Putamen (tissue), 1 donor: ENCODE data around the gene RAB8A.
"Not testable (repeated sequence)": the region's sequence is repeated elsewhere in the genome, so short reads cannot be mapped to it uniquely, and the experiment has no call there.

Source experiments
- DNase-seq: peaks from one replicate; pipeline ENCODE4 v3.0.0-alpha.2; 2016; ENCODE audit warnings: low spot score

Gene RAB8A

DNA sequence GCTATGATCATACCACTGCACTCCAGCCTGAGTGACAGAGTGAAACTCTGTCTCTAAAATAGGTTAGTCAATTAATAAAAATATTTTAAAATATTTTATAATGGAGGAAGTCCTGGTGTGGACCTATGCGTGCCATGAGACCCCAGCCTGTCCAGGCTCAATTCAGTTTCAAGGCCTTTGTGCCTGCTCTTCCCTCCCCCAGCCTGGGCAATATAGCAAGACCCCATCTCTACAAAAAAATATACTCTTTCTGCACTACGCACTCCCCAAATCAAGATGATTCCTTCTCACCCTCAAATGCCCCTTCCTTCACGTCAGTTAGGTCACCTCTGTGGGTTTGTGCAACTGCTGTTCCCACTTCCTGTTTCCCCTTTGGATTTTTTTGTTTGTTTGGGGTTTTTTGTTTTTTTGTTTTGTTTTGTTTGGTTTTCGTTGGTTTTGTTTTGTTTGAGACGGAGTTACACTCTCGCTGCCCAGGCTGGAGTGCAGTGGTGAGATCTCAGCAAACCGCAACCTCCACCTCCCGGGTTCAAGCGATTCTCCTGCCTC lies 30.4 kb downstream of the RAB8A start:
- no peak for DNase-seq

DNA sequence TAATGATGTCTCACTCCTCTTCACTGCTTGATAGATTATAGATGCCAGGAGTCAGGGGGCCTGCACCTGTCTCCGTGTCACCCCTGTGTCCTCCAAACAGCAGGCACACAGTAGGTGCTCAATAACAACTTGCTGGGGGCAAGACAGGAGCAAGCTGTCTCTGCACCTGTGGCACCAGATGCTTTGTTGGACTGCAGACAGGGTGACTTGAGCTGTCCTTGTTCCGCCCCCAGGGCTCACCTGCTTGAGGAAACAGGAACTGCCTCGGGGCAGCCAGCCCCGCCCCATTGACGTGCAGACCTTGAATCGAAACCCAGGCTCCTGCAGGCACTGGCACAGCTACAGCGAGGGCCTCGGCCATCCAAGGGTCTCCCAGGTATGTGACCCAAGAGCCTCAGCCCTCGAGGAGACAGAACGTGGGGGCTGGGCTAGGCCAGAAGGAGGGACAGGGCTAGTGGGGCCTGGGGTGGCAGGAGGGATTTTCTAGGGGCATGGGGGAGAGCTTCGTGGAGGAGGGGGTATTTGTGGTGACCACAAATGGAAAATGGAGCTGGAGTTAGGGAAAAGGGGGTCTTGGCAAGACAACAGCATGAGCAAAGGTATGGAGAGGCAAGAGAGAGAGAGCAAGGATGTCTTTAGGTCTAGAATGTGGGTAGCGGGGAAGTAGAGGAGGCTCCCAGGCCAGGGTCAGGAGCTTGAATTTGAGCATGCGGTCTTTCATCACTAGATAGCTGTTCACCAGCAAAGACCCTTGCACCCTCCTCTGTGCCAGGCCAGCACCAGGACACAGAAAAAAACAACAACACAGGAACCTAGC lies 31.9 kb downstream of the RAB8A start, which contains the start of gene HSH2D:
HSH2D (plus strand) TSS at position 287 of the 817 bp plus-strand sequence. CDS start 5,066 bp downstream, outside the sequence.
- no peak for DNase-seq

DNA sequence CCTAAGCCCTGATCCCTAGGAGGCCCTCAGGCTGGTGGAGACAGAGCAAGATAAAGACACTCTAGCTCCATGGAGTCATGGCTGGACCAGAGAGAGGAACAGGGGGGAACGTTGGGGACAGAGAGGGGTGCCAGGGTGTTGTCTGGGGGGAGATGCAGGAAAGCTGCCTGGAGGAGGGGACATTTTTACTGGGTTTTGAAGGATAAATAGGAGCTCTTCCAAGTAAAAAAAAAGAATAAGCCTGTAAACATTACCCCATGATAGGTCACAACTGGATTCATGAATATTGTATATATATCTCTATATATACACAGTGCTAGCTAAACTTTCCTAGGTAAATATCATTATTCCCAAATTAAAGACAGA lies 32.5 kb downstream of the RAB8A start:
- no peak for DNase-seq

DNA sequence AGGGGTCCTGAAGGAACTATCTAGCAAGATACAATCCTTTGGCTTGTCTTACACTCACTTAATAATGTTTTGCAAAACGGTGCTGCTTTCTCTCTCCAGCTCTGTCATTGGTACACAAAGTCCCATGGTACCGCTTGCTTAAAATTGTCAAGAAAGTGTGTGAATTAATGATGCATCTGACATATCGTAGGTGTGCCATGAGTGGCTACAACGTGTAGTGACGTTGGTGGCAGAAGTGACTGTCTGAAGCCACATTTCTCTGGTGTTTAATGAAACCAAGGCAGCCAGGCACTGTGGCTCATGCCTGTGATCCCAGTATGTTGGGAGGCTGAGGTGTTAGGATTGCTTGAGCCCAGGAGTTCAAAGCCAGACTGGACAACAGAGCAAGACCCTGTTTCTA lies 34.4 kb downstream of the RAB8A start:
- no peak for DNase-seq

DNA sequence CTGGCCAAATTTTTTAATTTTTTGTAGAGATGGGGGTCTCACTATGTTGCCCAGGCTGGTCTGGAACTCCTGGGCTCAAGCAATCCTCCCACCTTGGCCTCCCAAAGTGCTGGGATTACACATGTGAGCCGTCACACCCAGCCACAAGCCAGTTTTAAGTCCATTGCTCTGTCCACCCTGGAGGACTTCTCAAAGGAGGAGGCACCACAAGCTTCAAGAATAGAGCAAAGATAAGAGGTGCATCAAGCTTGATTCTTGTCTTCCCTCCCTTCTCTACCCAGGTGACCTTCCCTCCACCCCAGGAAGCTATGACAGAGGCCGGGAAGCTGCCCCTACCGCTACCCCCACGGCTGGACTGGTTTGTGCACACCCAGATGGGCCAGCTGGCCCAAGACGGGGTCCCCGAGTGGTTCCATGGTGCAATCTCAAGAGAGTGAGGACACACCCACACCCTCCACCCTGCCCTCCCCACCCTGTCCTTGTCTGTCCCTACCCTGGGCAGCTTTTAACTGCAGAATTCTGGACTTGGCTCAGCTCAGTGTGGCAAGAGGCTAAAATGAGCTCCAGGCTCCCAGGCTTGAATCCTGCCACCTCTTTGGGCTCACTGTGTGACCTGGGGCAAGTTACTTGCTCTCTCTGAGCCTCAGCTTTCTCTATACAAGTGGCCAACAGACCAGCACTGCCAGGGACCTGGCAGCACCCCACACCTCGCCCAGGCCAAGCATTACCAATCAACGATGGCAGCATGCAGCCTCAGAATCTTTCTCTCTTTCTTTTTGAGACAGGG lies 36.9 kb downstream of the RAB8A start:
- DNase-seq: no peak

DNA sequence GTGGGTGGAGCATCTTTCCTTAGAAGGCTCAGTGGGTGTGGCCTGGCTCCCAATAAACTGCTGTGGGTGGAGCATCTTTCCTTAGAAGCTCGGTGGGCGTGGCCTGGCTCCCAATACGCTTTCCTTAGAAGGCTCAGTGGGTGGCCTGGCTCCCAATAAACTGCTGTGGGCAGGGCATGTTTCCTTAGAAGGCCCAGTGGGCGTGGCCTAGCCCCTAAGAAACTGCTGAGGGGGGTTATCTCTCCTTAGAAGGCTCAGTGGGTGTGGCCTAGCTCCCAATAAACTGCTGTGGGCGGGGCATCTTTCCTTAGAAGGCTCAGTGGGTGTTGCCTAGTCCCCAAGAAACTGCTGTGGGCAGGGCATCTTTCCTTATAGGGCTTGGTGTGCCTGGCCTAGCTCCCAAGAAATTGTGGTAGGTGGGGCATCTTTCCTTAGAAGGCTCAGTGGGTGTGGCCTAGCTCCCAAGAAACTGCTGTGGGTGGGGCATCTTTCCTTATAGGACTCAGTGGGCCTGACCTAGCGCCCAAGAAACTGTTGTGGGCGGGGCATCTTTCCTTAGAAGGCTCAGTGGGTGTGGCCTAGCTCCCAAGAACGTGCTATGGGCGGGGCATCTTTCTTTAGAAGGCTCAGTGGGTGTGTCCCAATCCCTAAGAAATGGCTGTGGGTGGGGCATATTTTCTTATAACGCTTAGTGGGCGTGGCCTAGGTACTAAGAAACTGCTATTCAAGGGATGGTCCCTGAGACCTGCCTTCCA lies 42.1 kb downstream of the RAB8A start:
- no peak for DNase-seq

DNA sequence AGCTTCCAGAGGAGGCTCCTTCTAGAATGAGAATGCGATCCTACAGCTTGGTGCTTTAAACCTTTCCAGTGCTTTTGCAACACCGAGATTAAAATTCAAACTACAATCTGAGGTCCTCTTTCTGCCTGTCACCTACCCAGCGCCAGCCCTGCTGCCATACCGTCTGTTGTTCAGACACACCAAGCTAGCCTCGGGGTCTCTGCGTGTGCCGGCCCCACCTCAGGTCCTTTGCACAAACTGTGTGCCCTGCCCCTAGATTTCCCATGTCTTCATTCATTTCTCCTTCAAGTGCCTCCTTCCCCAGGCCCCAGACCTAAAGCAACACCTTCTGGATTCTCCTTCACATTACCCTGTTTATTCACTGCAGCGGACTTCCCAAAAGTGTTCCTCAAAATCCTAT lies 42.9 kb downstream of the RAB8A start:
- no peak for DNase-seq

DNA sequence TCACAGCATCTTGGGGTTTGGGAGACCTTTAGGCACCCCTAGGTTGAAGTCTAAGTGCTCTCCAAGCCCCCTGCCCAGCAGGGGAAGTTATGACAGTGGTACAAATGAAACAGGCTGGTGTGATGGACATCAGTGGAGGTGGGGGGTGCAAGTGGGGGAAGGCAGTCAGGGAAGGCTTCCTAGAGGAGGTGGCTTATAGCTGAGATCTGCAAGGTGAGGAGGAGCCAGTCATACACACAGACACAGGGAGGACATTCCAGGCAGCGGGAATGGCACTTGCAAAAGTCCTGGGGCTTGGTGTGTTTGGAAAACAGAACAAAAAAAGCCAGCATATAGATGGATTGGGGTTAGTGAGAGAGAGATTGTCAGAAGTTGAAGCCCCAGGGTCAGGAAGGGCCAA lies 43.4 kb downstream of the RAB8A start:
- no peak for DNase-seq

DNA sequence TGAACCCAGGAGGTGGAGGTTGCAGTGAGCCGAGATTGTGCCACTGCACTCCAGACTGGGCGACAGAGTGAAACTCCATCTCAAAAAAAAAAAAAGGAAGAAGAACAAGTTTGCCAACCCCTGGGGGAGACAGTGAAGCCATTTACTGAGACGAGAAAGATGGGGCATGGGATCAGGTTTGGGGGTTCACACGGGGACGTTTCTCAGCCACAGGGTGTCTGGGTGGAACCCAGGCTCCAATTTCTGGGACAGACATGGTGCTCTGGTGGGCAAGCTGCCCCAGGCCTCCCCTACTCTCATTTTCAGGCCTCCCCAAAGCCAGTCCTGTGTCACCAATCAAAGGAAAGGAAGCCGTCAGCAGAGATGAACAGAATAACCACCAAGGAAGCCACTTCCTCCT lies 45.2 kb downstream of the RAB8A start:
- no peak for DNase-seq

DNA sequence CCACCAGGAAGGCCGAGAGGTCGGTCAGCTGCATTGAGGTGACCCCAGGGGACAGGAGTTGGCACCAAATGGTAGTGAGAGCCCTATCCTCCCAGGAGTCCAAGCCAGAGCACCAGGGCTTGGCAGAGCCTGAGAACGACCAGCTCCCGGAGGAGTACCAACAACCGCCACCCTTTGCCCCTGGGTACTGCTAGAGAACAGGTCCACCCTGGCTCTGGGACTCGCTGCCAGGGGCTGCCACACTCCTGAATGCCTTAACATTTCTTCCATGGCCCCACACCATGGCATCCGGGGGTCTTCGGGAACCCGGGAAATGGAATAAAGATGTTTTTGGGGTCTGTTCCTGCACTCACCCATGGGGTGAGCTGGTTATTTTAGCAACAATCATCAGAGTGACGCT lies 45.9 kb downstream of the RAB8A start:
- no peak for DNase-seq

DNA sequence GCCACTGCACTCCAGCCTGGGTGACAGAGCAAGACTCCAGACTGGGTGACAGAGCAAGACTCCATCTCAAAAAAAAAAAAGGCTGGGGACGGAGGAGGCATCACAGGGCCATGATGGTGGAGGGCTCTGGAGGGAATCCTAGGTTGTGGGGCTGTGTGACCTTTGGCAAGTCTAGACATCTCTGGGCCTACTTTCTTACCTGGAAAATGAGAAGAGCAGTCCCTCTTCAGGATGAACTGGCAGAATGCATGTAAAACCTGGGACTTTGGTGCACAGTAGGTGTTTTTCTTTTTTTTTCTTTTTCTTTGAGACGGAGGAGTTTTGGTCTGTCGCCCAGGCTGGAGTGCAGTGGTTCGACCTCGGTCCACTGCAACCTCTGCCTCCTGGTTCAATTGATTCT lies 48.0 kb downstream of the RAB8A start:
- no peak for DNase-seq

DNA sequence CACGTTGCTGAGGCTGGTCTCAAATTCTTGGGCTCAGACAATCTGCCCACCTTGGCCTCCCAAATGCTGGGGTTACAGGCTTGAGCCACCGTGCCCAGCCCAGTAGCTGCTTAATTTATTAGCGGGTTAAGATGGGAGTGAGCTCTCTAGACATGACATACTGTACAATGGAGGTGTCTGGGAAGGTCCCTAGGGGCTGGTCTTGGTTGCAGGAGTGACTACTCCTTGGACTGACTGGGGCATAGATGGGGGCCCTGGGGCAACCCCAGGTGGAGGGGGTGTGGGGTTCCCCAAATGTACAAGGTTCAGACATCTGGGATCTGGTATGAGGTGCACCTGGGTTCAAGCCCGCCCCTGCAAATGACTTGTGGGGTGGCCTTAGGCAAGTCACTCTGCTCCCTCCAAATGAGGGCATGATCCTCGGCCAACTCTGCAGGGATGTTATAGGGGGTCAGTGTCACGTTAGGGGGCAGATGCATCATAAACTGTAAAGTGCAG lies 48.8 kb downstream of the RAB8A start:
- no peak for DNase-seq

DNA sequence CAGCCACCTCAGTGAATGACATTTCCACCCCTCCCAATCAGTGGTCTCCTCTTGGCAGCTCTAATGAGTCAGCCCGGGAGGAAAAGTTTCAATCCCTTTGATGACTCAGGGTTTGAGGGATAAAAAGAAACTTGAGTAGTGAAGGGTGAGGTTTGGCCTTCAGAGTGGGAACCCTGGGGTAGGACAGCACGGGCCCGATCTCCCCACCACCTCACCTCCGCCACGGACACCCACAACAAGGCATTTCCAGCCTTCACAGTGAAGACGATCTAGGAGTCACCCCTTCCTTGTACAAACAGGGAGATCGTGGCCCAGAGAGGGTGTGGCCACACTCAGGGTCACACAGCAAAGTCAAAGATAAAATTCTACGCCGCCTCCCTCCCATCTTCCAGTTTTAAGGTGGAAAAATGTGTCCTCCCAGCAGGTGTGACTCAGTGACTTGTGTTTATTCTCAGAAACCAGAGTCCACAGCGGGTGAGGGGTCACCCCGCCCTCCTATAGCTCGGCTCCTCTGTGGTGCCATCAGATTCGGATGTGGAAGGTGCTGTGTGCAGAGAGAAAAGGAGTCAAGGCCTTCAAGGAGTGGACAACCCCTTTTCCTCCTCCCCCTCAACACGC lies 49.4 kb downstream of the RAB8A start:
- DNase-seq: no peak

DNA sequence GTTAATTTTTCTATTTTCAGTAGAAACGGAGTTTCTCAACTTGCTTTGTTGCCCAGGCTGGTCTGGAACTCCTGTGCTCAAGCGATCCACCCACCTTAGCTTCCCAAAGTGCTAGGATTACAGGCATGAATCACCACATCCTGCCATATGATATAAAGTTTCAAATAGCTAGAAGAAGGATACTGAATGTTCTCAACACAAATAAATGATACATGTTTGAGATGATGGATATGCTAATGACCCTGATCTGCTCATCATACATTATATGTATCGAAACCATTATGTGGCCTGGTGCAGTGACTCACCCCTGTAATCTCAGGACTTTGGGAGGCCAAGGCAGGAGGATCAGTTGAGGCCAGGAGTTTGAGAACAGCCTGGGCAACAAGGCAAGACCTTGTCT lies 50.2 kb downstream of the RAB8A start:
- DNase-seq: no peak

DNA sequence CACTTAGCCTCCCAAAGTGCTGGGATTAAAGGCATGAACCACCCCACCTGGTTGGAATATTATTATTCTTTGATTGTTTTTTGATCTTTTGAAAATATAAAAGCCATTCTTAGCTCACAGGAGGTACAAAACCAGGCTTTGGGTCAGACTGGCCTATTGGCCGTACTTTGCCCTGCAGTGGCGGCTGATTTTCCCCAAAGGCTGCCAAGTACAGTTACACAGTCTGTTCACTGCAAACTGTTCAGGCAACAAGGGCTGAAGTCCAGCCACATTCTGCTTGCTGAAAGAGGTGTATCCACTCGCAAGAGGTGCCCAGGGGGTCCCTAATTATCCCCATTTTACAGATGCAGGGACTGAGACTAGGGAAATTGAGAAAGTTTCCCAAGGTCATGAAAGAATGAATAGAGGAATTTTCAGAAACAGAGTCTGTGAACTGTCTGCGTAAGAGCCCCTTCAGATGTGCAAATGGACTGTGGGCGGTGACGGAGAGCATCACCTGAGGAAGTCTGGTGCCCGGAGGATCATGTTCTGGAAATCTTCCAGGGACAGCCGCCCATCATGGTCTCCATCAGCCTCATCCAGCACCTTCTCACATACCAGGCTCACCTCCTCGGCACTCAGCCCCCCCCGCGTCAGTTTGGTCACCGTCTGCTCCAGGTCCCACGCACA lies 52.7 kb downstream of the RAB8A start:
- no peak for DNase-seq

DNA sequence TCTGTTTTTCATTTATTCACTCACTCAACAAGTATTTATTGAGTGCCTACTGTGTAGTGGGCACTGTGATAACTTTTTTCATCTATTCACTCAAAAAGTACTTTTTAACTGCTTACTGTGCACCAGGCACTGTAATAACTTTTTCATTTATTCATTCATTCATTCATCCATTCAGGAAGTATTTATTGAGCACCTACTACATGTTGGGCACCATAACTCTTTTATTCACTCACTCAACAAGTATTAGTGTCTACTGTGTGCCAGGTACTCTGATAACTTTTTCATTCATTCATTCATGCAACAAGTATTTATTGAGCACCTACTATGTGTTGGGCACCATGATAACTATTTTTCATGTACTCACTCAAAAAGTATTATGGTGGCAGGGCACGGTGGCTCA lies 54.7 kb downstream of the RAB8A start:
- no peak for DNase-seq

DNA sequence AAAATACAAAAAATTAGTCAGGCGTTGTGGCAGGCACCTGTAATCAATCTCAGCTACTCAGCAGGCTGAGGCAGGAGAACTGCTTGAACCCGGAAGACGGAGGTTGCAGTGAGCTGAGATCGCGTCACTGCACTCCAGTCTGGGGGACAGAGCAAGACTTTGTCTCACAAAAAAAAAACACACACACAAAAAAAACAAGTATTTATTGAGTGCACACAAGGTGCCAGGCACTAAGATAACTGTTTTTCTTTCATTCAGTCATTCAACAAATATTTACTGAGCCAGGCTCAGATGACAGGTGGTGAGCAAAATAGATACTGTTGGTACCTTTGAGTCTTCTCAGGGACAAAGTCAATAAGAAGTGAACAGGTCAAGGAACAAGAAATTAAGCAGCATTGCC lies 55.4 kb downstream of the RAB8A start:
- DNase-seq: no peak

DNA sequence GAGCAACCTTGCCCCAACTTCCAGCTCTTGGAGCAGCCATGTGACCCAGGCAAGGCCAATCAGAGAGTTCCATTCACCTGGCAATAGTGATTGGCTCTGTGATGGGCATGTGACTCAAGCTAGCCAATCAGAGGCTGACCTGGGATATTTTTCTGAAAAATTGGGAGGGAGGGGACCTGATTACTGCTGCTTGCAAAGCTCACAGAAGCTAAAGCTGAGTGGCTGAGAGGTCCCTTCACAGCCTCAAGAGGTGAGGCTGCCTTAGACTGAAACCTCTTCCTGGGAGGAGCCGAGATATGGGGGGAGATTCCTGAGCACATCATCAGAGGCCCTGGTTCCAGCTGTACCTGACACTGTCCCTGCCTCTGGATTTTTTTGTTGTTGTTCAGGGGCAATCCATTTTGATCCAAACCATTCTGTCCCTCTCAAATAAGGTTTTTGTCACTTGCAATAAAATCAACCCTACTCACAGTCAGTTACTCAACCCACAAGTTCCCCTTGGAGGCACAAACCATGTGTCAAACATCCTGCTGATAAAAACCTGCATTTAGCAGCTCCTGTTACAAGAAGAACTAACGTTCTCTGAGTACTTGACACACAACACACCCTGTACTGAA lies 56.9 kb downstream of the RAB8A start:
- DNase-seq: no peak

DNA sequence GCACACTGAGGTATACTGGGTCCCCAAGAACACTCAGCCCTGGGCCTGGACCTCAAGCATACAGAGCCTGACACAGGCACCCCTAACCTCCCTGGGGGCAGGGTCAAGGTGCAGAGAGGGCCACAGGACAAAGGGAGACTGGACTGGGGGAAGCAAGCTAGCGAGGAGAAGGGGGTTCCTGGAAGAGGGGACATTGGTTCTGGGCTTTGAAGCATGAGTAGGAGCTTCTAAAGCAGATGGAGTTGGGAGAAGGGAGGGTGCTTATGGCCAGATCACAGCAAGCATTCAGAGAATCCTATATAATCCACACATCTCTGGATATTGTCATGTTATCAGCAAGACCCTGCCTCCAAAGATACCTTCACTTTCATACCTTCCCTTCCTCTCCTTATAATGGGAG lies 58.4 kb downstream of the RAB8A start:
- no peak for DNase-seq

DNA sequence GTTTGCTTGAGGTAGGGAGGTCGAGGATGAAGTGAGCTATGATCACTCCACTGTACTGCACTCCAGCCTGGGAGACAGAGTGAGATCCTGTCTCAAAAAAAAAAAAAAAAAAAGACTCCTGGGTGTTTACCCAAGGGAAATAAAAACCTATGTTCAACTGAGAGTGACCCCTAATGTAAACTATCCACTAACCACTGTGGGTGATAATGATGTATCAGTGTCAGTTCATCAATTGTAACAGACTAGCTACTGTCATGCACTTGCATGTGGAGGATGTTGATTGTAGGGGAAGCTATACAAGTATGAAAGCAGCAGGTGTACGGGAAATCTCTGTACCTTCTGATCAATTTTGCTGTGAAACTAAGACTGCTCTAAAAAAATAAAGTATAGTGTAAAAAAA lies 64.3 kb downstream of the RAB8A start:
- DNase-seq: no peak

DNA sequence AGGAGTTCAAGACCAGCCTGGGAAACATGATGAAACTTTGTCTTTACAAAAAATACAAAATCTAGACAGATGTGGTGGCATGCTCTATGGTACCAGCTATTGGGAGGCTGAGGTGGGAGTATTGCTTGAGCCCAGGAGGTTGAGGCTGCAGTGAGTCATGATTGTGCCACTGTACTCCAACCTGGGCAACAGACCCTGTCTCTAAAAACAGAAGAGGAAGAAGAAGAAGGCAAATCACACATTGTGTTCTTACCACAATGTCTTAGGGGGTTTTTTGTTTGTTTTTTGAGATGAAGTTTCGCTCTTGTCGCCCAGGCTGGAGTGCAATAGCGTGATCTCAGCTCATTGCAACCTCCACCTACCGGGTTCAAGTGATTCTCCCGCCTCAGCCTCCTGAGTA lies 67.2 kb downstream of the RAB8A start:
- not testable (repeated sequence) for DNase-seq
